NCI-H1694 treated with DMSO at 0.1 percent for 48 hours (cell line): Measurements from ENCODE around the gene NUBPL.
"Not testable (repeated sequence)": the region's sequence is repeated elsewhere in the genome, so short reads cannot be mapped to it uniquely, and the experiment has no call there.

Source experiments
- DNase-seq: peaks from one replicate; lab custom pipeline; 2025; lab: John Stamatoyannopoulos, UW

The NUBPL gene

DNA sequence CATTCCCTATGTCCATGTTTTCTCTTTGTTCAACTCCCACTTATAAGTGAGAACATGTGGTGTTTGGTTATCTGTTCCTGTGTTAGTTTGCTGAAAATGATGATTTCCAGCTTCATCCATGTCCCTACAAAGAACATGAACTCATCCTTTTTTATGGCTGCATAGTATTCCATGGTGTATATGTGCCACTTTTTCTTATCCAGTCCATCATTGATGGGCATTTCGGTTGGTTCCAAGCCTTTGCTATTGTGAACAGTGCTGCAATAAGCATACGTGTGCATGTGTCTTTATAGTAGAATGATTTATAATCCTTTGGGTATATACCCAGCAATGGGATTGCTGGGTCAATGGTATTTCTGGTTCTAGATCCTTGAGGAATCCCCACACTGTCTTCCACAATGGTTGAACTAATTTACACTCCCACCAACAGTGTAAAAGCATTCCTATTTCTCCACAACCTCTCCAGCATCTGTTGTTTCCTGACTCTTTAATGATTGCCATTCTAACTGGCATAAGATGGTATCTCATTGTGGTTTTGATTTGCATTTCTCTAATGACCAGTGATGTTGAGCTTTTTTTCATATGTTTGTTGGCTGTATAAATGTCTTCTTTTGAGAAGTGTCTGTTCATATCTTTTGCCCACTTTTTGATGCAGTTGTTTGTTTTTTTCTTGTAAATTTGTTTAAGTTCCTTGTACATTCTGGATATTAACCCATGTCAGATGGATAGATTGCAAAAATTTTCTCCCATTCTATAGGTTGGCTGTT, 252.7 kb downstream of the NUBPL start:
- not testable (repeated sequence) for DNase-seq

DNA sequence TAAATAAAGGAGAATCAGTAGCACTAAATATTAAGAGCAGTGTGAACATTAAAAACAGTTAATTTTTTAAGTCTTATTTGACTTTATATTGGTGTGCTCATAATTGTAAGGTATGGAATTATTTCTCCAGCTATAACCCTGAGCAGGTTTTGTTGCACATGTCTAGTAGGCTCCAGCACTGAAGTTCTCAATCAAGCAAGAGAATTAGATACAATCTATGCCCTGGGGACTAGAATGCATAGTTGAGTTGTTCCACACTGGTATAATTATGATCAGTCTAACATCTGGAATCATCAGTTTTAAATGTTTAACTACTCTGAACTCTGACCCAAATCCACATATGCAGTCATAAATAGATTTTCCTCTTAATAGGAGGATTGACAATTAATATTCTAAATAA, 258.1 kb downstream of the NUBPL start:
- DNase-seq: no peak

DNA sequence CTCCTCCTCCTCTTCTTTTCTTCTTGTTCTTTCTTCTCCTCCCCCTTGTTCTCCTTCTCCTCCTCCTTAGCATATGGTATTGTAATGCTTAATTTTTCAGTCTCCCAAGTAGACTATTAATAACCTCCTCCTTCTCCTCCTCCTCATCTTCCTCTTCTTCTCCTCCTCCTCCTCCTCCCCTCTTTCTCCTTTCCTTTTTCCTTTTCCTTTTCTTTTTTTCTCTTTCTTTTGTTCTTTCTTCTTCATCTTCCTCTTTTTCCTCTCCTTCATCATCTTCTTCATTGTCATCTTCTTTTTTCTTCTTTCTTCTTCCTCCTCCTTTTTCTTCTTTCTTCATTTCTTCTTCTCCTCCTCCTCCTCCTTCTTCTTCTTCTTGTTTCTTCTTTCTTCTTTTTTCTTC, 264.3 kb downstream of the NUBPL start:
- no peak for DNase-seq

GRCh38 chr14:31827325-31827724, 266.1 kb downstream of the NUBPL start:
- no peak for DNase-seq

- no peak for DNase-seq
Measured at GRCh38 chr14:31828946-31829868, 268.0 kb downstream of the NUBPL start.

DNA sequence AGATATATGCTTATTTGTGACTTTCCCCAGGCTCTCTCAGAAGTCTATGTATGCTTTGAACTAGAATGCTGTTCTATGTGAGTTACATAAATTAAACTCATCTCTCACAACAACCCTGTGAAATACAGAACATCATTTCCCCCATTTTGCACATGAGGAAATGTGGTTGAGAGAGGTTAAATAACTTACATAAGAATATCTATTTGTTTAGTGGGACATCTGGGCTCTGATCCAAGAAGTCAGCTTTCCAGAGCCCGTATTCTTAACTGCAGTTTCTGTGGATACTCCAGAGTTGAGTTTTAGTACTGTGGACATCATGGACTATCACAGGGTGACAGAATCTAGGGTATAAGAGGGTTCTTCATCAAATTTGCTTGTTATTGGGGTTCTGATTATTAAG, 273.4 kb downstream of the NUBPL start:
- no peak for DNase-seq

DNA sequence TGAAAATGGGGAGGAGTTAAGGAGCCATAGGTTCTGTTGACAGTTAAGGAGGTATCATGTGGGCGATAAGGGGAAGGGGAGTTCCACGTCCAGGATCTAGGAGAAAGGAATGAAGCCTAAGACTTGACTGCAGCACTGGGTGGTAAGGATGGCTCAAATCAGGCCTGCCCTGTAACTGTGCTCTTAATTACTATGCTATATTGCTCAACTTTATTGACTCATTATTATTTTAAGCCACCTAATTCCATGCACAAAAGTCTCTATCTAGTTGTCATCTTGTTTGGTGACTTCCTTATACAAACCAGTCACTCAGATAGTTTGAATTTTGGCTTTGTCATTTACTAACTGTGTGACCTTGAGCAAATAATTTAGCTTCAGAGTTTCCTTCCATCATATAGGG, 273.8 kb downstream of the NUBPL start:
- DNase-seq: no peak

DNA sequence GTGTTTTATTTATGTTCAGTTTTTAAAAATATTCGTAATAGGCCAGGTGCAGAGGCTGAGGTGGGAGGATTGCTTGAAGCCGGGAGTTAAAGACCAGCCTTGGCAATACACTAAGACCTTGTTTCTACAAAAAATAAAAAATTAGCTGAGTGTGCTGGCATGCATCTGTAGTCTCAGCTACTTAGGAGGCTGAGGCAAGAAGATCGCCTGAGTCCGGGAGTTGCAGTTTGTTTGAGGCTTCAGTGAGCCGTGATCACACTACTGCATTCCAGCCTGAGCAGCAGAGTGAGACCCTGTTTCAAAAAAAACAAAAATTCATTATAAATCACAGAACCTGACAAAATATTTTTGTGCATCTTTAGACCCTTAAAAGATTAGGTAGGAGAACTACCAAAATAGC, 275.8 kb downstream of the NUBPL start:
- DNase-seq: no peak

DNA sequence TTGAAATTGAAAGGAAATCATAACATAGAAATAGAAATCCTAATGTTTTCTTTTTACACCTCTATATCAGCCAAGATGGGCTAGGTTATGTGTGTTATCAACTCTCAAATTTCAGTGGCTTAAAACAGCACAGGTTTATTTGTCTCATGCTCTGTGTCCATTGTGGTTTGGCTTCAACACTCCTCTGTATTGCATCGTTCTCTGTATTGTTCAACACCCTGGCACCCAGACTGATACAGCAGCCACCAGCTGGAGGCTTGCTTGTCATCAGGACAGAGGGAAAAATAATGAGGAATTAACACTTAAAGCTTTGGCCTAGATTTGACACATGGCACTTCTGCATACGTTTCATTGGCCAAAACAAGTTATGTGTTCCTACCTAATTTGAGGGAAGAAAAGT, 281.7 kb downstream of the NUBPL start:
- no peak for DNase-seq

- DNase-seq: no peak
Measured at GRCh38 chr14:31843361-31844091, 282.3 kb downstream of the NUBPL start.

- DNase-seq: no peak
Measured at GRCh38 chr14:31854508-31855075, 293.4 kb downstream of the NUBPL start.

DNA sequence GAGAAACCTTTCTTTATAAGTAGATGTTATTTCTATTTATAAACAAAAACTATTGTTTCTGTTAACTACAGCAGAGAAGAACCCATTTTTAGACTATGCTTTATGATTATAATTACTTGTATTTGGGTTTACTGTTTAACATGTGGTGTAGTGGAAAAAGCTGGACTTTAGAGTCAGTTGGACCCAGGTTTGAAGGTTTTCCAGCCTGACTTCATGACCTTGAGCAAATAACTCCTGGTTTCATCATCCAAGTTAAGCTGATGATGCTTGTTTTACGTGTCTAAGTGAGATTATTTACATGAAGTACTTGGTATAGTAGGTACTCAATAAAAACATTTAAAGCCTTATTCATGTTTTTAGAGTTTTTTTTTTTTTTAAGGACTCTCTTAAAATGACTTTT, 294.1 kb downstream of the NUBPL start:
- no peak for DNase-seq

GRCh38 chr14:31856003-31856402, 294.8 kb downstream of the NUBPL start:
- not testable (repeated sequence) for DNase-seq

GRCh38 chr14:31858868-31859267, 297.7 kb downstream of the NUBPL start:
- no peak for DNase-seq

DNA sequence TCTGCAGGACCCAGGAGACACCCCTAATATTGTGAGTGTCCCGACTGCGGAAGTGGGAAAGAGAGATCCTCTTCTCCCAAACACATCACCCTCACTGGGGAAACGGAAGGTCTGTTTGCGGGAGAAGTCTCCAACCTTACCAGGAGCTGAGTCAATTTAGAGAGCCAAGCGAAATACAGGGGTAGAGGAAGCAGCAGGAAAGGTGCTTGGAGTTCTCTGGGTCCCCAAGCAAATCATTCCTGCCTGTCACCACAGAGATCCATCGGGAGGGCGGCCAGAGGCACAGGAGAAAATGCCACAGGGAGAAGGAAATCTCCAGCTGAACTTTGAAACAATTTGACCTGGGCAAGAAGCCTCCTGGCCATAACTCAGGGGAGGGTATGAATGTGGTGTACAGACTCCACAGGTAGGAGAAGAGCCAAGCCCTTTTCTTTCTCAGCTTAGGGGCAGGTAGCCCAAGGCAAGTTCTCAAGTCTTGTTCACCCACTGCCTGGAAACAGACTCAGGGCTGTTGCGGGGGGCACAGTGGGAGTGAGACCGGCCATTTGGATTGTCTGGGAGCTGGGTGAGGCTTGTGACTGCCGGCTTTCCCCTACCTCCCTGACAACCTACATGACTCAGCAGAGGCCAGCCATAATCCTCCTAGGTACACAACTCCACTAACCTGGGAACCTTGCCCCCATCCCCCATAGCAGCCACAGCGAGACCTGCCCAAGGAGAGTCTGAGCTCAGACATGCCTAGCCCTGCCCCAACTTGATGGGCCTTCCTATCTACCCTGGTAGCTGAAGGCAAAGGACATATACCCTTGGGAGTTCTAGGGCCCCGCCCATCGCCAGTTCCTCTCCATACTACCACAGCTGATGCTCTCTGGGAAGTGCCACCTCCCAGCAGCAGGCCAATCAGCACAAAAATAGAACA, 304.0 kb downstream of the NUBPL start:
- no peak for DNase-seq

DNA sequence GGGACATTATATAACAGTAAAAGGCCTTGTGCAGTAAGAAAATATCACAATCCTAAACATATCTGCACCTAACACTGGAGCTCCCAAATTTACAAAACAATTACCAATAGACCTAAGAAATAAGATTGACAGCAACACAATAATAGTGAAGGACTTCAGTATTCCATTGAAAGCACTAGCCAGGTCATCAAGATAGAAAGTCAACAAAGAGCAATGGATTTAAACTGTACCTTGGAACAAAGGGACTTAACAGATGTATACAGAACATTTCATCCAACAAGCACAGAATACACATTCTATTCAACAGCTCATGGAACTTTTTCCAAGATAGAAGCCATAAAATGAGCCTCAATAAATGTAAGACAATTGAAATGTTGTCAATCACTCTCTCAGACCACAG, 306.4 kb downstream of the NUBPL start:
- DNase-seq: no peak

DNA sequence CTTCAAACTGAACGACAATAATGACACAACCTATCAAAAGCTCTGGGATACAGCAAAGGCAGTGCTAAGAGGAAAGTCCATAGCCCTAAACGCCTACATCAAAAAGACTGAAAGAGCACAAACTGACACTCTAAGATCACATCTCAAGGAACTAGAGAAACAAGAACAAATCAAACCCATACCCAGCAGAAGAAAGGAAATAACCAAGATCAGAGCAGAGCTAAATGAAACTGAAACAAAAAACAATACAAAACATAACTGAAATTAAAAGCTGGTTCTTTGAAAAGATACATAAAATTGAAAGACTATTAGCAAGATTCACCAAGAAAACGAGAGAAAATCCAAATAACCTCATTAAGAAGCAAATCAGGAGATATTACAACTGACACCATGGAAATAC, 306.9 kb downstream of the NUBPL start:
- DNase-seq: not testable (repeated sequence)

DNA sequence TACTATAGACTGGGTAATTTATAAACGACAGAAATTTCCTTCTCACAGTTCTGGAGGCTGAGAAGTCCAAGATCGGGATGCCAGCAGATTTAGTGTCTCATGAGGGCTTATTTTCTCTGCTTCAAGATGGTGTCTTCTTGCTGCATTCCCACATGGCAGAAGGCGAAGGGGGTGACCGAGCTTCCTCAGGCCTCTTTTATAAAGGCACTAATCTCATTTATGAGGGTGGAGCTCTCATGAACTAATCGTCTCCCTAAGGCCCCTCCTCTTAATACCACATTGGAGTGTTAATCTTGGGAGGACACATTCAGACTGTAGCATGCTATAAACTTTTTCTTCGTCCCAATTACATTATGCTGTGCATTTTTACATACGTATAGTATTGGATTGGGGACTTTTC, 315.5 kb downstream of the NUBPL start:
- DNase-seq: no peak

GRCh38 chr14:31877255-31877798, 316.1 kb downstream of the NUBPL start:
- no peak for DNase-seq

DNA sequence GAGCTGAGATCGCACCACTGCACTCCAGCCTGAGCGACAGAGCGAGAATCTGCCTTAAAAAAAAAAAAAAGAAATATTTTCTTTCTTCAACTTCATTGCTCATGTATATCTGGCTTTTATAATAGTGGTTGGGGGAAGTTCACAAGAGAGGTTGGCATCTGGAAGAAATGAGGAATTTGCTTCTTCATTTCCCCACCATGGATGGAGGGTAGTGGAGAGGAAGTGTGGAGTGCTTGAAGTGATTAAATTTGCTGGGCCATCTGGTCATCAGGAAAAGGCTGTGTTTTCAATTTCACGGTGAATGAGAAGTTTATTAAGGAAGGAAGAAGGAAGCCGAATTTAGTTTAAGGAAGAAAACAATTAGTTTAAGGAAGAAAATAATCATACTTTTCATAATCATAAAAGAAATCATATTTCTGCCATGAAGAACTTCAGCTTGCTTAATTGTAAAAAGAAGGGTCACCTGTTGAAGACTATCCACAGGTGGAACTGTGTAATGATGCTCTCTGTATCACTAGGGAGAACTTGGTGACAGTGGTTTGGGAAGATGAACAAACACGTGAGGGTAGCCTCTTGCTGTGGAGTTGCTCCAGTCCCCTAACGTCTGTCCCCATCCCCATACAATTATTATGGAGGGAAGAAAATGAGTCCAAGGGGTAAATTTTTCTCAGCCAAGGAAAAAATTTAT, 318.6 kb downstream of the NUBPL start:
- no peak for DNase-seq
